Stimulated activated memory B cell treated with anti-CD40 and anti-IgM and Interleukin-4, amounts not matched to agents 10 μg/mL and 1 μg/mL and 100 μg/mL, for 72 hours (primary cell): Measurements from ENCODE around the gene MPND.

ENCODE experiments used
- ATAC-seq: fragments of 150-1000 bp; cut with Tn5 transposase; 2 replicates; pipeline ENCODE4 v1.10.0; 2021
- H3K27ac Mint-ChIP-seq: one replicate; pipeline ENCODE4 v1.8.0; 2022; ENCODE audit warnings: mild to moderate bottlenecking, mixed read lengths
- H3K27me3 Mint-ChIP-seq: one replicate; pipeline ENCODE4 v1.8.0; 2022; ENCODE audit warnings: mixed read lengths
- H3K36me3 Mint-ChIP-seq: one replicate; pipeline ENCODE4 v1.8.0; 2022; ENCODE audit warnings: mixed read lengths
- H3K4me1 Mint-ChIP-seq: one replicate; pipeline ENCODE4 v1.8.0; 2022; ENCODE audit warnings: mixed read lengths
- H3K4me3 Mint-ChIP-seq: one replicate; pipeline ENCODE4 v1.8.0; 2022; ENCODE audit warnings: mild to moderate bottlenecking, moderate library complexity, mixed read lengths
- H3K9me3 Mint-ChIP-seq: one replicate; pipeline ENCODE4 v1.8.0; 2022; ENCODE audit warnings: mixed read lengths

MPND gene

DNA sequence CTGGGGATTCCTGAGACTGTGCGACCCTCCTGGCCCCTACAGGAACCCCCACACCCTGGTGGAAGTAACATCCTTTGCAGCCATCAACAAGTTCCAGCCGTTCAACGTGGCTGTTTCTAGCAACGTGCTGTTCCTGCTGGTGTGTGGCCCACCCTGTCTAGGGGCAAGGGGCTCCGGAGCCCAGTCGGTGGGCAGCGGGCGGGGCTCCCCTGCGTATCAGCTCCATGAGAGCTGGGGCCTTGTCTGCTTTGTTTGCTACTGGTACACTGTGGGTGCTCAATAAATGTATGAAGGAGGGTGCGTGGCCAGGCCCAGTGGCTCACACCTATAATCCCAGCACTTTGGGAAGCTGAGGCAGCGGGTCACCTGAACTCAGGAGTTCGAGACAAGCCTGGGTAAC is 10.9 kb downstream of the MPND start:
- no peaks in the 10 kb centered on the region for H3K9me3 Mint-ChIP-seq
- H3K36me3 Mint-ChIP-seq = peaks cover 38% of the 10 kb centered on the region
- H3K4me3 Mint-ChIP-seq = no peak overlapping the region
- H3K27me3 Mint-ChIP-seq = no peaks in the 10 kb centered on the region
- H3K4me1 Mint-ChIP-seq = peaks cover 6% of the 10 kb centered on the region
- H3K27ac Mint-ChIP-seq = no peak overlapping the region
- no peak for ATAC-seq

DNA sequence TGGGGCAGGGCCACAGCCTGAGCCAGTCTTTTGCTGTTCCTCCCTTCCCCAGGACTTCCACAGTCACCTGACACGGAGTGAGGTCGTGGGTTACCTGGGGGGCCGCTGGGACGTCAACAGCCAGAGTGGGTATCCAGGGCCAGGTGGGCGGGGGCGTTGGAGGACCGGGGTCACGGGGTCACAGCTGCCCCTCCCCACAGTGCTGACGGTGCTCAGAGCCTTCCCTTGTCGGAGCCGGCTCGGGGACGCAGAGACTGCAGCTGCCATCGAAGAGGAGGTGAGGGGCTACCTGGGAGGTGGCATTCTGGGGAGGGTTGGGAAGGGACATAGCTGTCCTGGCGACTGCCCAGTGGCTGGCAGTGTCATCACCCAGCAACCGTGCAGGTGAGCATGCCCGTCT is 11.5 kb downstream of the MPND start:
- Mint-ChIP-seq H3K4me1 (peaks cover 6% of the 10 kb centered on the region), H3K36me3 (peaks cover 35% of the 10 kb centered on the region), H3K27me3 (no peaks in the 10 kb centered on the region), H3K9me3 (no peaks in the 10 kb centered on the region), H3K27ac (no peak overlapping the region), H3K4me3 (no peak overlapping the region)
- ATAC-seq = no peak

DNA sequence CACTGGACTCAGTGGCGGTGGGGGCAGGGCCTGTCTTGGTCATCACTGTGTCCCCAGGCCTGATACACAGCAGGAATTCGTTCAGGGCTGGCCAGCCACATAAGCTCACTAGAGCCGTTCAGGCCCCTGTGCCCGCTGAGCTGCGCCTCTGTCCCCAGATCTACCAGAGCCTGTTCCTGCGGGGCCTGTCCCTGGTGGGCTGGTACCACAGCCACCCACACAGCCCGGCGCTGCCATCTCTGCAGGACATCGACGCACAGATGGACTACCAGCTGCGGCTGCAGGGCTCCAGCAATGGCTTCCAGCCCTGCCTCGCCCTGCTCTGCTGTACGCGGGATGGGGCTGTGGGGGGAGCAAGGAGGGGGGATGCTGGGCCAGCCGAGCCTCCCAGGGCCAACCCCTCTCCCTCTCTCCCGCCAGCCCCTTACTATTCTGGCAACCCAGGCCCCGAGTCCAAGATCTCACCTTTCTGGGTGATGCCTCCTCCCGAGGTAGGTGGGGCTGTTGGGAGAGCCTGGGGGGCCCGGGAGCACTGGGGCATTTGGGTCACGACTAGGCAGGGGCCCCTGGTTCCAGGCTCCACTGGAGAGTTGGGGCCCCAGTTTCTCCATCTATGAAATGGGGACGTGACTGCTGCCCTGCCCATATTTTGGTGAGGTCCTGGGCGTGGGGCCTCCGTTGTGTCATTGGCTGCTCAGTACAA is 13.9 kb downstream of the MPND start:
- H3K9me3 Mint-ChIP-seq = no peaks in the 10 kb centered on the region
- H3K27ac Mint-ChIP-seq = no peak overlapping the region
- ATAC-seq = no peak
- H3K36me3 Mint-ChIP-seq = peaks cover 41% of the 10 kb centered on the region
- H3K4me1 Mint-ChIP-seq = peaks cover 17% of the 10 kb centered on the region
- H3K27me3 Mint-ChIP-seq = no peaks in the 10 kb centered on the region
- H3K4me3 Mint-ChIP-seq = no peak overlapping the region

DNA sequence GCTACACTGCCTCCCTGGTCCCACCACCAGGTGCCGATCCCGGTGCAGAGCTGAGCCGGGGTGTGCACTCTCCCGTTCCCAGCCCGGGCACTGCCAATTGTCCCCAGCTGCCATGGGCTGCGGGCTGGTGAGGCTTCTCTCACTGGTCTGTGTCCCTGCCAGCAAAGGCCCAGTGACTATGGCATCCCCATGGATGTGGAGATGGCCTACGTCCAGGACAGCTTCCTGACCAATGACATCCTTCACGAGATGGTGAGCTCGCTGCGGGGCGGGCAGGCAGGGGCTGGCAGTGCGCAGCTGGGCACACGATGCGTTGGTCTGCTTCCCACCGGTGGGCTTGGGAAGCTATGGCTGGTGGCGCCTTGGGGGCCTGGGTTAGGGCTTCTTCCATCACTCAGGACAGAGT is 14.6 kb downstream of the MPND start:
- H3K9me3 Mint-ChIP-seq = no peaks in the 10 kb centered on the region
- peaks cover 36% of the 10 kb centered on the region for H3K36me3 Mint-ChIP-seq
- H3K4me3 Mint-ChIP-seq = no peak overlapping the region
- no peaks in the 10 kb centered on the region for H3K27me3 Mint-ChIP-seq
- H3K4me1 Mint-ChIP-seq = peaks cover 11% of the 10 kb centered on the region
- ATAC-seq = no peak
- no peak overlapping the region for H3K27ac Mint-ChIP-seq

DNA sequence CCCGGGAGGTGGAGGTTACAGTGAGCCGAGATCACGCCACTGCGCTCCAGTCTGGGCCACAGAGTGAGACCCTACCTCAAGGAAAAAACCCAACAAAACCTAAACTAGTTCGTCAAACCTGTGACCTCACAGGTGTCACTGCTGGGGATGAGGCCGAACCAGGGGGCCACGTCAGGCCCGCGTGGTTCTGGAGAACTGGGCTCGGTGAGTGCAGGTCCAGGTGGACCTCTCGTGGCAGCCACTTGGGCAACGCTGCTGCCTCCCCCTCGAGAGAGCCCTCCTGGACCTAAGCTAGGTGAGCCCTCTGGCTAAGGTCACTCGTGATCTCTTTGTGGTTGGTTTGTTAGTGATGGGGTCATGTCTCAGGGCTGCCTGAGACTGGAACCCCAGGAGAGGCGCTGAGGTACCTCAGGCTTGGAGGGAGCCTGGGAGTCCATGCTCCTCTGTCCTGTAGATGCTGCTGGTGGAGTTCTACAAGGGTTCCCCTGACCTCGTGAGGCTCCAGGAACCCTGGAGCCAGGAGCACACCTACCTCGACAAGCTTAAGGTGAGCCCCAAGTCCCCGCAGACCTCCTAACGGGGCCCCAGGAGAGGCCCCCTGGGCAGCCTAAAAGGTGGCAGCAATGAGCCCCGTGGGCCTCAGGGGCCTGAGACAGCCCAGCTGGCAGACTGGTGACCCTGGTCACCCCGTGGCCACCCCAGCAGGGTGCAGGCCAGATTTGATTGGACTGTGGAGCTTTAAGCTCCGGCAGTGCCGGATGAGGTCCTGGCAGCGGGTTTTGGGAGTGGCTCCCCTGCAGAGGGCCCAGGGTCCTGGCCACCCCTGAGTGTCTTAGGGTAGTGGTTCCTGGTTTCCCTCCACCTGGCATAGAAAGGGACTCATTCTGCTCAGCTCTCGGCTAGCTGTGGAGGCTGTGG is 15.6 kb downstream of the MPND start:
- H3K36me3 Mint-ChIP-seq = peaks cover 40% of the 10 kb centered on the region
- H3K27ac Mint-ChIP-seq = peak overlapping the region; percentile 5
- no peaks in the 10 kb centered on the region for H3K27me3 Mint-ChIP-seq
- ATAC-seq = no peak
- no peaks in the 10 kb centered on the region for H3K9me3 Mint-ChIP-seq
- H3K4me3 Mint-ChIP-seq = no peak overlapping the region
- H3K4me1 Mint-ChIP-seq = peaks cover 11% of the 10 kb centered on the region

DNA sequence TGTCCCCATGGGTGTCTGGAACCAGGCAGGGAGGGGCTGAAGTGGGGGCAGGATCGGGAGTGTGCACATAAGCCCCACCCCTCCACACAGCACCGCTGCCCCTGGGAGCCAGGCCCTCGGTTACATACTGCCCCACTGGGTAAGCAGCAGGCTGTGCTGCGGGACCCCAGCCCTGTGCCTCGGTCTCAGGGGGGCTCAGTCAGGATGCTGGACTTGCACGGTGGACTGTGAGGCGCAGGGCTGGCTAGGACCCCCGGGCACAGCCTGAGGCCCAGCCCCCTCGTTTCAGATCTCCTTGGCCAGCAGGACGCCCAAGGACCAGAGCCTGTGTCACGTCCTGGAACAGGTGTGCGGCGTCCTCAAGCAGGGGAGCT is 16.3 kb downstream of the MPND start:
- ATAC-seq = no peak
- no peak overlapping the region for H3K4me3 Mint-ChIP-seq
- H3K4me1 Mint-ChIP-seq = peaks cover 11% of the 10 kb centered on the region
- no peaks in the 10 kb centered on the region for H3K9me3 Mint-ChIP-seq
- H3K27me3 Mint-ChIP-seq = no peaks in the 10 kb centered on the region
- no peak overlapping the region for H3K27ac Mint-ChIP-seq
- peaks cover 33% of the 10 kb centered on the region for H3K36me3 Mint-ChIP-seq

DNA sequence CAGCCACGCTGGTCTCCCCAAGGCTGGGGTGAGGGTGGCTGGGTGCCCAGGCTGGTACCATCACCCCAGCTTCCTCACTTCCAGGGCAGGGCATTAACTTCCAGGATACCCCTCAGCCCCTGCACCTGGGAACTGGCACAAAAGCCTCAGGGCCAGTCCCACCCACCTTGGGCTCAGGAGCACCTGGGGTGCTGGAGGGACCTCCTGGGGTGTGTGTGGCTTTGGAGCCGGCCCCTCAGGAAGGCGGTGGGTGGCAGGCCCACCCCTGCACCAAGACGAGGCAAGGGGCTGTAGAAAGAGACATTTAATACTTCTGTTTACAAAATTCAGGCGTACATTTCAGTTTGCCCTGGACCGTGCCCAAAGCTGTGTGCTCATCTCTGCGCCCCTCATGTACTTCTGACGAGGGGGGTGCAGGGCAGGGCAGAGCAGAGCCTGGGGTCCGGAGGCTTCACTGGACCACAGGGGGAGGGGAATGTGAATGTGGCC is 16.8 kb downstream of the MPND start:
- ATAC-seq = no peak
- H3K4me3 Mint-ChIP-seq = no peak overlapping the region
- peaks cover 11% of the 10 kb centered on the region for H3K4me1 Mint-ChIP-seq
- no peak overlapping the region for H3K27ac Mint-ChIP-seq
- no peaks in the 10 kb centered on the region for H3K27me3 Mint-ChIP-seq
- H3K36me3 Mint-ChIP-seq = peaks cover 32% of the 10 kb centered on the region
- H3K9me3 Mint-ChIP-seq = no peaks in the 10 kb centered on the region

DNA sequence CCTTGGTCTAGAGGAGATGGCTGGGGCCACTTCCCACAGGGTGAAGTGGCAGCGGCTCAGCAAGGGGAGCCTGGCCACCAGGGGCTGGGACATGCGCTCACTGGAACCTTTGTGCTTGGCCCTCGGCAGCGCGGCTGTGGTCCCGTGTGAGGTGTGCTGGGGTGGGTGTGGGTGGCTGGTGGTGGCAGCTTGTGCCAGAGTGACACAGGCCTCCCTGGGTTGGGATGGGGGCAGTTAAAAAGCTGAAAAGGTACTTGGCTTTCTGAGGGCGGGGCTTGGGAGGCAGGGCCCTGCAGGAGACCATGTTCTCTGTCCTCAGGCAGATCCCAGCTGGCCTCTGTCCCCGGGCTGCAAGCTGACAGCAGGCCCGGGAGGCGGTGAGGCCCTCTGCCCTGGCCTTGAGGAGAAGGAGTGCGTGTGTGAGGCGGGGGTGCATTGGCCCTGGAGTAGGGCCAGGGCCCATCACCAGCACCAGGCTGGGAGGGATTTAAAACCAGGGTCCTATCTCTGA is 17.3 kb downstream of the MPND start:
- Mint-ChIP-seq H3K27ac (no peak overlapping the region), H3K27me3 (no peaks in the 10 kb centered on the region), H3K4me1 (peaks cover 11% of the 10 kb centered on the region), H3K9me3 (no peaks in the 10 kb centered on the region), H3K36me3 (peaks cover 32% of the 10 kb centered on the region), H3K4me3 (no peak overlapping the region)
- no peak for ATAC-seq

DNA sequence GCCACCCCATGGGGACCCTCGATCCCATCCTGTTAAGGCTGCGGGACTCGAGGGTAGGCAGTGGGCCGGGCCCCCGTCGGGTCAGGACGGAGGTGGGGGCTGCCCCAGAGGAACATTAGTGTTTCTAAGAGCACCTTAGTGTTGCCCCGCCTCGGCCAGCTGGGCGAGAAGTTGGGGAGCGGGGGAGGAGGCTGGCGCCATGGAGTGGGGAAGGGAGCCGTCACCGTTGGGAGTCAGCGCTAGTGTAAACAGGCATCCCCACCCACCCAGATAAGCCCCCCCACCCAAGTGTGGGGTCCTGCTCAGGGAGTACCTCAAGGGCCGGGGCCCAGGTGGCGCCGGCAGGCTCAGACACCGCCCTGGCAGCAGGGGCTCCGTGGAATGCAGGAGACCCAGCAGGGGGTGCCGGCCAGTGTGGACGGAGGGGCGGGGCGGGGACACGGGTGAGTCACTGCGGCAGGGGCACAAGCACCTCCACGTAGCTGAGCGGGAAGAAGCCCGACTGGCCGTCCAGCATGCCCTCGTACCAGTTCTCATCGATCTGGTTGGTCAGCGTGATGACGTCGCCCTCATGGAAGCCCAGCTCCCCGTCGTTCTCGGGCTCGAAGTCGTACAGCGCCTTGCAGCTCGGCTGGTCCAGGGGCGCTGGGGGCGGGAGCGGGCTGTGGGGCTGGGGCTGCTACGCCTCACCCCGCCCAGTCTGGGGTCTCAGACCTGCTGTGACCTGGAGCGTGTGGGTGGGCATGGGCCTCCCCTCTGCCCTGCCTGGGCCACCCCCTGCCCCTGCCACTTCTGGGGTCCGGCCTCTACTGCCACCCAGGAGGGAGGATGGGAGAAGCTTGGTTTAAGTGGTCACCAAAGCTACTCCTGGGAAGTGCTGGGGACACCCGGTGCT is 18.0 kb downstream of the MPND start:
- peaks cover 11% of the 10 kb centered on the region for H3K4me1 Mint-ChIP-seq
- no peak for ATAC-seq
- no peak overlapping the region for H3K27ac Mint-ChIP-seq
- no peak overlapping the region for H3K4me3 Mint-ChIP-seq
- H3K27me3 Mint-ChIP-seq = no peaks in the 10 kb centered on the region
- peaks cover 33% of the 10 kb centered on the region for H3K36me3 Mint-ChIP-seq
- H3K9me3 Mint-ChIP-seq = no peaks in the 10 kb centered on the region

DNA sequence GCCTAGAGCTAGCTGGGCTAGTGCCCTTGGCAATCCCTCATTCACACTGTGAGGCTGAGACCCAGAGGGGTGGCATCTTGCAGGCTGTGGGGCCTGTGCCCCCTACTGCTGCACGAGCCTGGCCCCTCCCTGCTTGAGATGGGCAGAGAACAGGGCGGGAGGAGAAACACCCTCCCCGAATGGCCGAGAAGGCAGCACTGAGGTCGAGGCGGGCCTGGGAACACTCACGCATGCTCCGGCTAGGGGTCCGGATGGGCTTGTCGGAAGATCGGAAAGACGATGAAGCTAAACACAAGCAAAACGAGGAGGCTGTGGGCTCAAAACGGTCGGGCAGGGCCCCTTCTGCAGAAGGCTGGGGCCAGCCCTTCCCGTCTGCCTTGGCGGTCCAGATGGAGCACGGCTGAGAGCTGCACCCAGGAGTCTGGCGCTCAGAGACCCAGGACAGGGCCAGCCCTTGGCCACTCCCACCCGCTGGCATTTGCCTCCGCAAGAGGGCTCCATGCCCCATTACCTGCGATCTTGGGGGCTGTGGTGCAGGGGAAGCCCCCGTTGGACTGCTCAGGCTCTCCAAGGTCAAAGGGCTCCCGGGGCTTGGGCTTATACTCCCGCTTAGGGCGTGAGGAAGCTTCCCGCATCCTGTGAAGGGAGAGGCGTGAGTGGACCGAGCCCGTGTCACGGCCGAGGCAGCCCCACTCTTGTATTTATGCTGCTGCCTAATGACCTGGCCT is 18.9 kb downstream of the MPND start:
- Mint-ChIP-seq H3K27ac (no peak overlapping the region), H3K36me3 (peaks cover 38% of the 10 kb centered on the region), H3K4me3 (peak overlapping the region; percentile 7), H3K9me3 (no peaks in the 10 kb centered on the region), H3K4me1 (peaks cover 11% of the 10 kb centered on the region), H3K27me3 (no peaks in the 10 kb centered on the region)
- ATAC-seq = no peak

DNA sequence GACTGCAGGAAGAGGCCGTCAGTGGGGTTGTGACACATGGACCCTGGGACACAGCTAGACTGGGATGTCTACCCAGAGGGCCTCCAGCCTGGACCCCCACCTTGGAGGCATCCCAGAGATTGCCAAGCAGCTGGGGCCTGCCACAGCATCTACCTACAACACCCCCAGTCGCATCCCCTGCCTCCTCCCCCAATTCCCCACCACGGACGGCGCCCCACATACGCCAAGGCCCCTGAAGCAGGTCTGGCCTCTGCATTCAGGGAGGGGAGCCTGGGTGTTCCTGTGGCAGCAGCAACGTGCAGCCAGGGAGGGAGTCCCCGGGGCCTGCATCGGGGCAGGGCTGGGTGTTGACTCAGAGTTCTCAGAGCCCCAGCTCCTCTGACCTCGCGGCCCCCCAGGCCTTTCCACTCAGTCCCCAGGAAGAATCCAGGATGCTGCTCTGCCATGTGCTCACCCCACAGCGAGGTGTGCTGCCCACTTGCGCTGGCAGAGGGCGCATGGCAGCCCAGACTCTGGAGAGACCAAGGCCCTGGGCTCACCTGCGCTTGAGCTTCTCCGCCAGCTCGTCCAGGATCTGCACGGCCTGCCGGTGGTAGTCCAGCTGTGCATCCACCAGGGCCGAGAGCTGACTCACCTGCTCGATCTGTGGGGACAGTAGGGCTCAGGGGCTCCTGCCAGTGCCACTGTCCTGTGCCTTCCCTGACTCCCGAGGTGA is 19.6 kb downstream of the MPND start:
- peaks cover 18% of the 10 kb centered on the region for H3K4me1 Mint-ChIP-seq
- peaks cover 38% of the 10 kb centered on the region for H3K36me3 Mint-ChIP-seq
- no peak overlapping the region for H3K4me3 Mint-ChIP-seq
- no peaks in the 10 kb centered on the region for H3K27me3 Mint-ChIP-seq
- ATAC-seq = peak; percentile 14
- H3K9me3 Mint-ChIP-seq = no peaks in the 10 kb centered on the region
- peak overlapping the region; percentile 63 for H3K27ac Mint-ChIP-seq

DNA sequence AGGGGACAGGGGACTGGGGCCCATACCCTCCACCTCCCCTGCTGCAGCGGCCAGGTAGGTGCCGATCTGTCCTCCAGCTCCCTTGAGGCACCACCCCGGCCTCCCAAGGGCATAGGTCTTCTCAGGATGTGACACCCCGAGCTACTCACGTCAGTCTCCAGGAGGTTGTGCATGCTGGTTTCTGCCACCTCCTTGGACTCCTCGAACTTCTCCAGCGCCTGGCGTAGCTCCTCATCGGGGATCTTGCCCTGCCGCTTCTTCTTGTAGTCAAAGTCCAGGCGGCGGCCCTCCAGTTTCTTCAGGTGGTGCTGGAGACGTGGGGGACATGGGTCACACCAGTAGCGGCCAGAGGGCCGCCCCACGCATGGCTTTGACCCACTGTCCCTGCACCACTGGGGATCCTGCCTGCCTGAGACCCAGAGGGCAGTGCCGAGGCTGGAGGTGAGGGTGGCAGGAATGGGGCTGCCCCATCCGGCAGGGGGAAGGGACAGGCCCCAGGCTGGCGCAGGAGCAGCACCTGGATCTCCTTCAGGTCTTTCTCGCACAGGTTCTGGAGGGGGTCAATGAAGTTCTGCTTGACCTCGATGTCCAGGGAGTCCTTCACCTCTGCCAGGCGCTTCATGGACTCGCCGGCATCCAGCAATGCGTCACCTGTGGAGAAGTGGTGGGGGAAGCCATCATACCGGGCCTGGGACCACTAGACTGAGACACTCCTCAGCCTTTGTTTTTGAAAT is 20.4 kb downstream of the MPND start:
- ATAC-seq = no peak
- Mint-ChIP-seq H3K4me1 (peaks cover 25% of the 10 kb centered on the region), H3K9me3 (no peaks in the 10 kb centered on the region), H3K36me3 (peaks cover 36% of the 10 kb centered on the region), H3K27ac (peak overlapping the region; percentile 63), H3K27me3 (no peaks in the 10 kb centered on the region), H3K4me3 (no peak overlapping the region)

DNA sequence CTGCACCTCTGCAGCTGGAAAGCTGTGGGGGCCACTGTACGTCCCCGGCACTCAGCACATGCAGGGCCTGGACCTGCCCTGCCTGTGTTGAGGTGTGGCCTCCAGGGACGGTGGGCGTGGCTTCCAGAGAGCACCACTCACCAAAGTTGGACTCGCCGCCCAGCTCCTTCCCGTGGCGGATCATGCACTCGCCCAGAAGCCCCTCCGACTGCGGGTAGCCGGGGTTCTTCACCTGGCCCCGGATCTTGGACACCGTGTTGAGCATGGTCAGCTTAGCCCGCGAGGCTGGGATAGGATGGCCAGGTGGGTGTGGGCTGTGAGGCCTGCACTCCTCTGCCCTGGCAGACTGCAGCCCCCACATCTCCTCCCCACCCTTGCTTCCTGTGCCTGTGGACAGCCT is 22.0 kb downstream of the MPND start:
- Mint-ChIP-seq H3K27ac (peak overlapping the region; percentile 23), H3K4me1 (peaks cover 38% of the 10 kb centered on the region), H3K27me3 (no peaks in the 10 kb centered on the region), H3K4me3 (no peak overlapping the region), H3K9me3 (no peaks in the 10 kb centered on the region), H3K36me3 (peaks cover 29% of the 10 kb centered on the region)
- ATAC-seq = no peak
